Frontal cortex (tissue), 4 donors: ENCODE results near the gene ARHGDIA. TPM values are rescaled to one million over a fixed set of nuclear protein-coding genes. Genes with fewer than 3 reads are reported as not detected.
"Not testable (repeated sequence)": the region's sequence is repeated elsewhere in the genome, so short reads cannot be mapped to it uniquely, and the experiment has no call there.

ENCODE experiments used
- DNase-seq, 2 donors: peaks; one replicate each; pipeline ENCODE4 v3.0.0; 2012; ENCODE audit warnings: low spot score in 2 of 2
- FAIRE-seq: peaks from 2 replicates; lab custom pipeline; 2012; peaks lifted over from hg19 to GRCh38; lab: Jason Lieb, UNC
- total RNA-seq: library from RNA; depleted of rRNA; stranded (reverse); fragments of >200 nt; gene quantifications from one replicate; pipeline ENCODE4 v1.2.3, GENCODE V29; 2014
- donor health status: control.
- donor health status: control.
- donor health status: control.

Gene ARHGDIA
- total RNA-seq: 22.4 TPM

GRCh38 chr17:81870981-81871386 lies at the start of gene ARHGDIA:
ARHGDIA (minus strand) TSS chr17:81871337; CDS start chr17:81869930, 1,407 bp downstream.
- no peak for DNase-seq
- no peak for FAIRE-seq

GRCh38 chr17:81918832-81919545 lies 47.9 kb upstream of the ARHGDIA start:
- FAIRE-seq: no peak
- DNase-seq: no peak

- not testable (repeated sequence) for DNase-seq, FAIRE-seq
Measured at GRCh38 chr17:81918333-81918669, 47.2 kb upstream of the ARHGDIA start.

GRCh38 chr17:81917565-81918332 lies 46.6 kb upstream of the ARHGDIA start, which contains the start of gene SIRT7:
SIRT7 (minus strand) TSS chr17:81918176; CDS start chr17:81918131, 45 bp downstream.
- no peak for FAIRE-seq
- DNase-seq: peak; percentile 98 to 99

GRCh38 chr17:81916234-81917001 lies 45.3 kb upstream of the ARHGDIA start:
- DNase-seq (no peak), FAIRE-seq (no peak)

GRCh38 chr17:81915331-81915730 lies 44.2 kb upstream of the ARHGDIA start:
- DNase-seq: no peak
- no peak for FAIRE-seq

- FAIRE-seq (no peak), DNase-seq (no peak)
Measured at GRCh38 chr17:81914103-81914850, 43.1 kb upstream of the ARHGDIA start.

GRCh38 chr17:81913394-81914102 lies 42.4 kb upstream of the ARHGDIA start:
- no peak for DNase-seq
- no peak for FAIRE-seq

GRCh38 chr17:81912441-81913309 lies 41.5 kb upstream of the ARHGDIA start:
- FAIRE-seq (no peak), DNase-seq (no peak)

- no peak for FAIRE-seq
- no peak for DNase-seq
Measured at GRCh38 chr17:81911969-81912368, 40.8 kb upstream of the ARHGDIA start.

GRCh38 chr17:81911277-81911961 lies 40.3 kb upstream of the ARHGDIA start, which contains the start of gene PCYT2:
PCYT2 (minus strand) TSS chr17:81911399; CDS start chr17:81911355, 44 bp downstream.
- FAIRE-seq (no peak), DNase-seq (peak; percentile 100)

GRCh38 chr17:81910840-81911276 lies 39.7 kb upstream of the ARHGDIA start:
- DNase-seq (no peak), FAIRE-seq (no peak)

GRCh38 chr17:81909966-81910839 lies 39.1 kb upstream of the ARHGDIA start:
- FAIRE-seq (no peak), DNase-seq (no peak)

GRCh38 chr17:81909231-81909630 lies 38.1 kb upstream of the ARHGDIA start:
- FAIRE-seq: no peak
- DNase-seq: no peak

GRCh38 chr17:81908793-81909192 lies 37.7 kb upstream of the ARHGDIA start:
- no peak for FAIRE-seq
- no peak for DNase-seq
